GM12801 (cell line): ENCODE measurements around the gene SYNJ2.

ENCODE experiments used
- CTCF ChIP-seq: IDR thresholded peaks from one replicate; pipeline ENCODE4 v1.5.1; 2011; ENCODE audit warnings: control low read depth; ENCODE audit not compliant: insufficient read length; ENCODE audit errors: extremely low read depth

The SYNJ2 gene

GRCh38 chr6:158125271-158125670 lies 143.6 kb downstream of the SYNJ2 start:
- no peak for TF ChIP-seq CTCF

- TF ChIP-seq CTCF, result no peak
Observed at GRCh38 chr6:158131926-158132325, 150.3 kb downstream of the SYNJ2 start.

- no peak for TF ChIP-seq CTCF
Observed at GRCh38 chr6:158142789-158143188, 161.1 kb downstream of the SYNJ2 start.

DNA sequence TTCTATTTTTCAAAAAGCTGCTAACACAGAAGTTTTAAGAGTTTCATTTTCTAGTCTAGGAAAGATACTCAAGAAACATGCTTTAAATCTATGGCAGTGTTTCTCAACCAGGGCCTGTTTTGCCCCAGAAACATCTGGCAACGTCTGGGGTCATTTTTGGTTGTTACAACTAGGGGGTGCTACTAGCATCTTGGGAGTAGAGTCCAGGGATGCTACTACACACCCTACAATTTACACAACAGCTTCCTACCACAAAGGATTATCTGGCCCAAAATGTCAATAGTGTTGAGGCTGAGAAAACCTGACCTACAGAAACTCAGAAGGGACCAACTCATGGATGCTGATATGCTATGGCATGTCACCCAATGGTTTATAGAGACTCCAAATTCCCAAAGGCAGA lies 162.0 kb downstream of the SYNJ2 start:
- TF ChIP-seq CTCF, result no peak
